ENCODE measurements around the gene ARID1B. TPM values are rescaled to one million over a fixed set of nuclear protein-coding genes. Genes with fewer than 3 reads are reported as not detected.

Gene ARID1B
- total RNA-seq = 100 to 1,000 TPM in 2 of 4 donors, 10 to 100 TPM in 2; 87.1 to 194 (median 115) TPM

DNA sequence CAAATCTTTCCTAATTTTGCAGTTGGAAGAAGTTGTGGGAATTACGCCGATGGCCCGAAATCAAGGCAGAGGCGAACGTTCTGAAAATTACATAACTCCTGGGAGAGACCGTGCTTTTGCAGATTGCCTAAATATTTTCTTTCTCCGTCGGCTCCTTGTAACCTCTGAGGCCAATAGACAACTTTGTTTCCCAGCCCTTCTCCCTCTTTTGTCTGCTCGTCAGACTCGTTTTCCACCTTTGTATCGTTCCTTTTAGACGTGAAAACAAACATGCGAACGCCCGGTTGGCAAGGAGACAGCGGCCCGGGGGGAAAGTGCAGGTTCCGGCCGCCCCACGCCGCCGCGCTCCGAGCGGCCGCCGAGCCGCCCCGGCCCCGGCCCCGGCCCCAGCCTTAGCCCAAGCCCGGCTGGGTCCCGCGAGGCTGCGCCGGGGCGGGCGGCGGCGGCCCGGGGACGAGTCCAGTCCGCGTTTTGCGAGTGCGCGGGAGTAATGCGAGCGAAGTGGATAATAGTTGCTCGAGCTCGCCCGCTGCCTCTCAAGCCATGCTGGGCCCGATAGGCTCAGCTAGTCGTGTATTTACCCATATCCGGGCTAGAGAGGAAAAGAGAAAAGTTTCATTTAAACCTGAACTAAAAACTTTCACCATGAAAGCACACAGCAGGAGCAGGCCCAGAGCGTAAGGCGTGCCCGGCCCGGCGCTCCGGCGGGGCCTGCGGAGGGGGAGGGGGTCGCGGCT lies at the start of gene ARID1B:
TSS of gene ARID1B (plus strand) at position 539 of the 737 bp plus-strand sequence. CDS start 303 bp downstream, outside the sequence.
- no peaks in the 10 kb centered on the region for H3K9me3 ChIP-seq
- H3K27me3 ChIP-seq = no peaks in the 10 kb centered on the region
- DNase-seq = peak; percentile 88
- H3K36me3 ChIP-seq = no peaks in the 10 kb centered on the region
- intact Hi-C loops (cut with DNase I; ENCODE audit: low total_unique reads) (loop anchor here (1.0 to 5.0 kb wide), 2 partner anchors 84 to 245 kb away; no protein-coding TSS in a partner anchor), in situ Hi-C loops (cut with MboI; ENCODE audit: low pct_ligation_motif_present in 1 of 4, low pct_unique_long_range_greater_than_20kb in 1 of 4, low sequenced_read_pairs in 3 of 4) (no loop called here)
- 0% methylated on average over 13 to 60 of the region's 65 CpGs for WGBS, 2 donors (ENCODE audit: low coverage in 1 of 2)
- H3K27ac ChIP-seq = peak within 1 kb of the TSS; percentile 99 to 100 (median 99)
- TF ChIP-seq POLR2AphosphoS5 (IDR thresholded peaks at IDR 0.05) = peak; percentile 56 to 87 (median 85)
- no peak for TF ChIP-seq CTCF (IDR thresholded peaks at IDR 0.05)
- peak; percentile 79 for TF ChIP-seq POLR2A (IDR thresholded peaks at IDR 0.05)
- no peak for TF ChIP-seq EP300 (IDR thresholded peaks at IDR 0.05; ENCODE audit: low read depth)
- H3K4me1 ChIP-seq = peaks cover 6 to 35% (median 27%) of the 10 kb centered on the region in 4 donors
- peak within 1 kb of the TSS; percentile 88 to 99 (median 96) for H3K4me3 ChIP-seq

DNA sequence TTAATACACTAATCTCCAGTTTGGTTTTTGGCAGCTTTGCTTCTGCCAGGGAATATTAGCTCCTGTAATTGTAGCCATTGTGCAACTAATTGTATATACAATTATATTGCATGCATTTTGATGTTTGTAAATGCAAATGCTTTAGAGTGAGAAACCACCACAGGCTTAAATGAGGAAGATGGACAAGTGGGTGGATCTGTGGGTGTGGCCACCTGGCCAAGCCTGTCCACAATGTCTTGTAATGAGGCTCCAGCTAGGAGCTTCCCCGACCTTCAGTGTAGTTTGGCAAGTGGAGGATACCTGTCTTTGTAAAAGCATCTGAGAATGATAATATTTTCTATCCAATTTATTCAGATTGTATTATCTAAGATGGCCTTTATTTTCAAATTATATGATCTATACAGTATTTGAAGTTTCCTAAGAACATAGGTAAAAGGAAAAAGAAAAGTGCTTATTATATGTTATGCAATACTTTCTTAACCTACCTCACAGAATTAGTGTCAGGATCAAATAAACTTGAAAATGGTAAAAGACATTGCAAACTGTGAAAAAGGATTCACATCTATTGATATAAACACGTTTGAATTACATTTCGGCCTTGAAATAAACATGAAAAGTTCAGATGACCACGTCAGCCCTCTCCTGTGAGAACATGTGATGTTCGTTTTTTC lies 49.3 kb upstream of the ARID1B start:
- WGBS, 2 donors (ENCODE audit: low coverage in 1 of 2) = 70 to 78% methylated on average over 5 of the region's 5 CpGs
- Histone ChIP-seq H3K27me3 (no peaks in the 10 kb centered on the region), H3K4me3 (no peak overlapping the region), H3K4me1 (no peaks in the 10 kb centered on the region), H3K36me3 (no peaks in the 10 kb centered on the region), H3K9me3 (no peaks in the 10 kb centered on the region), H3K27ac (no peak overlapping the region)
- in situ Hi-C loops (cut with MboI; ENCODE audit: low pct_ligation_motif_present in 1 of 4, low pct_unique_long_range_greater_than_20kb in 1 of 4, low sequenced_read_pairs in 3 of 4) (no loop called here), intact Hi-C loops (cut with DNase I; ENCODE audit: low total_unique reads) (no loop called here)
- DNase-seq = no peak
- TF ChIP-seq POLR2A (IDR thresholded peaks at IDR 0.05) (no peak), EP300 (IDR thresholded peaks at IDR 0.05; ENCODE audit: low read depth) (no peak), POLR2AphosphoS5 (IDR thresholded peaks at IDR 0.05) (no peak)

DNA sequence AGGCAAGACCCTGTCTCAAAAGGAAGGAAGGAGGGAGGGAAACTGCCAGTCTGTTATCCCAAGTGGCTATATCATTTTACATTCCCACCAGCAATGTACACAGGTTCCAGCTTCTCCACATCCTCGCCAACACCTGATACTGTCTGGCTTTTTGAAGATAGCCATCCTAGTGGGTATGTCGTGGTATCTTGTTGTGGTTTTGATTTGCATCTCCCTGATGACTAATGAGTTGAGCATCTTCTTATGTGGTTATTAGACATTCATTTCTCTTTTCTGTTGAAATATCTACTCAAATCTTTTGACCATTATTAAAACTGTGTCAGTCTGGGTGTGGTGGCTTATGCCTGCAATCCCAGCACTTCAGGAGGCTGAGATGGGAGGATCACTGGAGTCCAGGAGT lies 47.9 kb upstream of the ARID1B start:
- no peak for DNase-seq
- Histone ChIP-seq H3K4me3 (no peak overlapping the region), H3K9me3 (no peaks in the 10 kb centered on the region), H3K27me3 (no peaks in the 10 kb centered on the region), H3K27ac (no peak overlapping the region), H3K36me3 (no peaks in the 10 kb centered on the region), H3K4me1 (no peaks in the 10 kb centered on the region)
- in situ Hi-C loops (cut with MboI; ENCODE audit: low pct_ligation_motif_present in 1 of 4, low pct_unique_long_range_greater_than_20kb in 1 of 4, low sequenced_read_pairs in 3 of 4) (no loop called here), intact Hi-C loops (cut with DNase I; ENCODE audit: low total_unique reads) (no loop called here)
- no peak for TF ChIP-seq EP300 (IDR thresholded peaks at IDR 0.05; ENCODE audit: low read depth)
- 60 to 82% methylated on average over 2 of the region's 2 CpGs for WGBS, 2 donors (ENCODE audit: low coverage in 1 of 2)

GRCh38 chr6:156731396-156731795 lies 45.8 kb upstream of the ARID1B start:
- intact Hi-C loops (cut with DNase I; ENCODE audit: low total_unique reads) = no loop called here
- Histone ChIP-seq H3K9me3 (no peaks in the 10 kb centered on the region), H3K4me3 (no peak overlapping the region), H3K4me1 (no peaks in the 10 kb centered on the region), H3K36me3 (no peaks in the 10 kb centered on the region), H3K27me3 (no peaks in the 10 kb centered on the region), H3K27ac (no peak overlapping the region)
- no peak for DNase-seq
- in situ Hi-C loops (cut with MboI; ENCODE audit: low pct_ligation_motif_present in 1 of 4, low pct_unique_long_range_greater_than_20kb in 1 of 4, low sequenced_read_pairs in 3 of 4) = no loop called here
- TF ChIP-seq POLR2A (IDR thresholded peaks at IDR 0.05) (no peak), CTCF (IDR thresholded peaks at IDR 0.05) (no peak), POLR2AphosphoS5 (IDR thresholded peaks at IDR 0.05) (no peak), EP300 (IDR thresholded peaks at IDR 0.05; ENCODE audit: low read depth) (no peak)
- WGBS, 2 donors (ENCODE audit: low coverage in 1 of 2) = 79 to 92% methylated on average over 3 to 4 of the region's 4 CpGs

- in situ Hi-C loops (cut with MboI; ENCODE audit: low pct_ligation_motif_present in 1 of 4, low pct_unique_long_range_greater_than_20kb in 1 of 4, low sequenced_read_pairs in 3 of 4) (no loop called here), intact Hi-C loops (cut with DNase I; ENCODE audit: low total_unique reads) (no loop called here)
- Histone ChIP-seq H3K36me3 (no peaks in the 10 kb centered on the region), H3K4me3 (no peak overlapping the region), H3K9me3 (peaks cover 9 to 12% of the 10 kb centered on the region in 2 donors), H3K4me1 (no peaks in the 10 kb centered on the region), H3K27ac (no peak overlapping the region), H3K27me3 (no peaks in the 10 kb centered on the region)
- TF ChIP-seq POLR2AphosphoS5 (IDR thresholded peaks at IDR 0.05) (no peak), EP300 (IDR thresholded peaks at IDR 0.05; ENCODE audit: low read depth) (no peak), POLR2A (IDR thresholded peaks at IDR 0.05) (no peak), CTCF (IDR thresholded peaks at IDR 0.05) (no peak)
- no peak for DNase-seq
- WGBS, 2 donors (ENCODE audit: low coverage in 1 of 2) = 93 to 100% methylated on average over 1 to 7 of the region's 7 CpGs
Observed at GRCh38 chr6:156735751-156736150, 41.4 kb upstream of the ARID1B start.

Data from transverse colon (tissue), 4 donors.